Skin of body (tissue), 2 donors: ENCODE data around the gene TAF5L. TPM values are rescaled to one million over a fixed set of nuclear protein-coding genes. Genes with fewer than 3 reads are reported as not detected.
A peak's percentile ranks its signal among the peaks of the same experiment; 100 is the strongest.

ENCODE experiments used
- DNase-seq: peaks from one replicate; lab custom pipeline; 2025; lab: John Stamatoyannopoulos, UW
- total RNA-seq: library from RNA; depleted of rRNA; stranded (reverse); fragments of >200 nt; gene quantifications from one replicate; pipeline ENCODE4 v1.2.3, GENCODE V29; 2014

TAF5L gene
- 11.1 TPM for total RNA-seq

GRCh38 chr1:229625915-229626831, at the start of gene TAF5L, which contains the start of gene URB2:
Gene TAF5L, minus strand, starts transcription at chr1:229626122. Its CDS starts 11,640 bp downstream, at chr1:229614482.
Gene URB2, plus strand, starts transcription at chr1:229626247. Its CDS starts 1,387 bp downstream, at chr1:229627634.
- peak; percentile 72 for DNase-seq

GRCh38 chr1:229675396-229675795, 49.5 kb upstream of the TAF5L start:
- DNase-seq = no peak

GRCh38 chr1:229674042-229674441, 48.1 kb upstream of the TAF5L start:
- DNase-seq = no peak

DNA sequence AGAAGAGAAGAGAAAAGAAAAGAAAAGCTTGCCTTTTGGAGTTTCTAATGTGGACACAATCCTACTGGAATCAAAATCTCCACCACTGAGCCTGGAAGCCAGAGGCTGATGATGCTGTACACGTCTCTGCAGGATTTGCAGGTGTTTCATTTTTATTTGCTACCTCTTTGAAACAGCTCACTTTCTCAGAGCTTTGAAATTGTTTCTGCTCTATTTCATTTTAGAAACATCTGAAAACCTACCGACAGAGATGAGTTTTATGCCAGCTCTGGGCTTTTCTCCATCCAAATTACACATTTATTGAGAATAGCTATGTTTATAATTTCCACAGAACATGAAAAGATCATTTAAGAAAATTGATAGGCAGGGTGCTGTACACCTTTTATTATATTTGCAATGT, 46.3 kb upstream of the TAF5L start:
- DNase-seq = no peak

DNA sequence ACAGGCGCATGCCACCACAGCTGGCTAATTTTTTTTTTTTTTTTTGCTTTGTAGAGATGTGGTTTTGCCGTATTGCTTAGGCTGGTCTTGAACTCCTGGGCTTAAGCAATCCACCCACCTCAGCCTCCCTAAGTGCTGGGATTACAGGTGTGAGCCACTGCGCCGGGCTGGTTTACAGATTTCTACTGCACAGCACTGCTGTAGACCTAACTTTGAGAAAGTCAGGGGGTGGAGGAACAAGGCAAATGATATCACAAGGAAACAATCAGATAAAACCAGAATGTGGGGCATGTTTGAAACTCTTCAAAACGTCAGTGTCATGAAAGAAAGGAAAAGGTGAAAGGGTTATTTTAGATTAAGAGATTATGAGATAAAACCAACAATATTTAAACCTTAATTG, 45.4 kb upstream of the TAF5L start:
- DNase-seq = no peak

DNA sequence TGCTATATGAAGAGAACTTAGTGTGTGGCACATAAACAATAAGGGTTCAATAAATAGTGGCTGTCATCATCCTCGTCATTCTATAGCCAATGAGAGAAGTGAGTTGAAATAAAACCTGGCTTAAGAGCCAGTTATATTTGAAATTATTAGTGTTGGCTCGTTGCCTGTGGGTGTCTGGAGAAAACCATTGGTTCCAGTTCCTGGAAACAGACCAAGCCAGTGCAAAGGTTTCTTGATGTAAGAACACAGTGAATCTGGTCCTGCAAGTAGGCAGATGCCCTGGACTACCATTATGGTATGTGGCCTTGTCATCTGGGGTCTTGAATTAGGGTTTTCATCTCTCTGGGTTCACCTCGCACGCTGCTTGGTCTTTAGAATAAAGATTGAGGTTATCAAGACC, 43.4 kb upstream of the TAF5L start:
- DNase-seq = no peak

- DNase-seq = no peak
These were observed 40.7 kb upstream of the TAF5L start for GRCh38 chr1:229666585-229666984.

GRCh38 chr1:229665912-229666558, 40.1 kb upstream of the TAF5L start:
- no peak for DNase-seq

DNA sequence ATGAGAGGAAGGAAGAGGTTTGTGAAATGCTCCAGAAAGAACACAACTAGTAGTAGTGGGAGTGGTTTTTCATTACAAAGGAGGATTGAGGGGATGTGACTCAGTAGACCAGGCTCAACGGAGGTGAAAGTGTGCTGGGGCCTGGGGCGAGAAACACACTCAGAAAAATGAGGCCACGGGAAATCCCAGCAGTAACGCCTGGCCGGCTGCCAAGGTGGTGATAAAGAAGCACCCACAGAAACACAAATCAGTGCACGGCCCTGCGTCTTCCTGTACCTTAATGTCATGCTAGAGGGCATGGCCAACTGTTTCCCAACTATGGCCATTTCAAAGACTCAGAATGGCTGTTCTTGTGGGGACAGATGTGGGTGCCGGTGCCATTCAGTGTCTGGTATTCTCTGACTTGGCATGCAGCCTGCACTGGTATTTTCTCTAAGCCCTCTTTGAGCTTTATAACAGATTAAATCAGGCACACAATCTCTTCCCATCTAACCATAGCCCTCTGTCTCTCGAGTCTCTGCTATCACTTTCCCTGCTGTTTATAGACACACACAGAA, 38.3 kb upstream of the TAF5L start:
- DNase-seq = no peak

DNA sequence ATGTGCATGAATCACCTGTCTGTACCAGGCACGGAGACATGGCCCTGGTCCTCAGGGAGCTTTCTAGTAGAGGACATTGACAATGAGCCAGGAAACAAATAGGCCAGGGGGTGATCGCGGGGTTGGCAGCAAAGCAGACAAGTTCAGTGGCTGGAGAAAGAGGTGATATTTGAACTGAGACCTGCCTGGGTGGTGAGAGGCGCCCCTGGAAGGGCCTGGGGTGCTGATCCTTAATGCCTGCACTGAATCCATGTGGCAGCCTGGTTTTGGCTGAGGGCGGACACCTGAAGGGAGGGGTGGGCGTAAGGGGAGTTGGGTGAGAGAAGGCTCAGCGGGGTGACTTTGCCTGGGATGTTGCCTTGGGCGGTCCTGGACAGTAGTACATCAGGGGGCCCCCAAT, 36.0 kb upstream of the TAF5L start:
- no peak for DNase-seq

- DNase-seq = peak; percentile 59
These were observed 35.3 kb upstream of the TAF5L start for GRCh38 chr1:229661022-229661877.

DNA sequence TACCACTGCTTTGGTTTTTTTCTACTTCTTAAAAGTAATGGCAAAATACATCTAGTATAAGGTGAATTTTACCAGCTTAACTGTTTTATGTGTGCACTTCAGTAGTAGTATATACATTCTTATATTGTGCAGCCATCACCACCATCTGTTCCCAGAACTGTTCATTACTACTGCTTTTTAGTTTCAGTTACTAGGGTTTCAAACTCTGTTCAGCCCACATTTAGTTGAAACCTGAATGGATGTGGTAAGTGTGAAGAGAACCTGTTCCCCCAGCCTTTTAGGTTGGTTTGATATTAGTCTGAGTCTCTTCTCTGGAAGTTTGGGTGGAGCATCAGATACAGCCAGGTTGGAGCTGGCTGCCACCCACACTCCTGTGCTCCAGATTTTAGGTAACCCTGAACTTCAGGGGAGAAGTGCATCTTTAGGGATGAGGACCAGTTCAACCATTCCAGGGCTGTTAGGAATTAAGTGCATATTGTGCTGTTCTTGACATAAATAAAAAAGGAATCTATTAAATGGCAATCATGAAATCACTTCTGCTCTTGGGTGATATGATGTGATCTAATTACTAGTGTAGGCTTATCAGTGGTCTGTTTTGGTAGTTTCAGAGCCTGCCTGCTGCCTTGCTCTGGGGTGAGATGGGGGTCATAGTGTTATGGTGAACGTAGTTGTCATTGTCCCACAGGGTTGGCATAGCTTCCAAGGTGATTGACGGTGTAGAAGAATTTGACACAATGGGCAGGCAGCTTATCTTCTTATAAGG, 32.3 kb upstream of the TAF5L start:
- DNase-seq = no peak

GRCh38 chr1:229655781-229656180, 29.9 kb upstream of the TAF5L start:
- no peak for DNase-seq

GRCh38 chr1:229653420-229653819, 27.5 kb upstream of the TAF5L start:
- DNase-seq = no peak

DNA sequence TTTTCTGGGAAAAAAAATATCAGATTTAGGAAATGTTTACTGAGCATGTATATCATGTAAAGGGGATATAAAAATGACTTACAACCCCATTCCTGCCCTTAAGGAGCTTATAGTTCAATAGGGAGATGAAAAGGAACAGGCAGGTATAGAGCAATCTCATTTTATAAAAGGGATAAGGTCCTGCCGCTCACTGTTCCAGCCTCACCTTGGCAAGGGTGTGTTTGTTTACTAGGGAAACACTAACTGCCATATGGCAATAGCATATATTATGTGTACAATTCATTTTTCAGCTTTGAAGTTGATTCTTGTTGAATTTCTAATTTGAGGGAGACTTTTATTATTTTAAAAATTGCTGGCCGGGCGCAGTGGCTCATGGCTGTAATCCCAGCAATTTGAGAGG, 25.6 kb upstream of the TAF5L start:
- no peak for DNase-seq

GRCh38 chr1:229650045-229650444, 24.1 kb upstream of the TAF5L start:
- no peak for DNase-seq

GRCh38 chr1:229648406-229648805, 22.5 kb upstream of the TAF5L start:
- no peak for DNase-seq

DNA sequence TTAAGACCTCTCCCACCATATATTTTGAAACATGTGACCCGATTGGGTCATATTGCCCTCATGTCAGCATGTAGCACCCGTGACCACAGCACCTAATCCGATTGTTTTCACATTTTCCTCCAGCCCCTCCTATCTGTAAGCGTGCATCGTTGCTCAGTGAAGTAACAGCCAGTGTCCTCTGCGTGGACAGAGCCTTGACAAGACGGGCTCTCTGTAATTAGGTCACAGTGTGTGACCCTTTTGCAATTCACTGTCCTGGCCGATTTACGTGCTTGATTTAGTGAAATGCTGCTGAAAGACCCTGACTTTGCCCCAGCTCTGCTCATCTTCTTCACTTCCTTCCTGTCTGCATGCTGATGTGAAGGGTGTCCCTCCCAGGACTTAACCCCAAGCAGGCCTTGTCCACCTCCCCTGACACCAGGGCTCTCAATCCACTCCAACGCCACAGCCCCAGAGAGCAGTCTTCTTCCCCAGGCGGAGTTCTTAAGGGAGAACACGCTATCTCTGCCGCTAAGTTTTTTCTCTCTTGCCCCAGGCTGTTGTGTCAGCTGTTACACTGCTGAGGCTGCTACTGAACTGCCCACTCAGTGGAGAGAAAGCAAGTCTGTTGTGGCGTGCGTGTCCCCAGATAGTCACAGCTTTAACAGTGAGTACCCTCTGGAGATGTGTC, 19.5 kb upstream of the TAF5L start:
- peak; percentile 1 for DNase-seq

DNA sequence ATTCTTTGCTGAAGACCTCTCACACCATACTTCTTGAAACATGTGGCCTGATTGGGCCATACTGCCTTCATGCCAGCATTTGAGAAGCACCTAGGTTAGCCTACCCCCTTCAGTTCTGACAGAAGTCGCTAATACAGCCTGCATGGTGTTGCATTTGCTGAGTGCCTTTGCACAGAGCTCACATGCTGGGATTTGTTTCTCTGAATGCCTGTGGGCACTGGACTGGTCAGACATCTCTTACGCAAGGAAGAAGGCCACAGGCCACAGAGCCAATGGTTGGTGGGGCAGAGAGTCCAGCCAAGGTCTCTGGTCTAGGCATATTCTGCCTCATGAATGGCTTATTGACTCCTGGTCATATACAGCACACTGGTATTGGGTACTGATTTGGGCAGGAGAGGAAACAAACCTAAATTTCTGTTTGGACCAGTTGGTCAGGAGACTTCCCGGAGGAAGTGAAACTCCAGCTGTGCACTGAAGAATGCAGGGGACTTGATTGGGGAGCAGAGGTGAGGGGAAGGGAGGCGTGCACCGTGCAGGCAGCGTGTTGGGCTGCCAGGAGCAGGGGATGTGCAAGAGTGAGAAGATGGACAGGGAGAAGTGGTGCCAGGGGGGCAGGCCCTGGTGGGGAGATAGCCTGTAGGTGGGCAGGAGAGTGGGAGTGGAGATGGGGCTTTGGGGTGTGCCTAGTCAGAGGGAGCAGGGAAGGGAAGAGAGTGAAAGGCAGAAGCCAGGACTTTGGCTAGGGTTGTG, 18.2 kb upstream of the TAF5L start:
- no peak for DNase-seq
